Ectodermal cell (in vitro differentiated cells): ENCODE measurements around the gene CRYBA1.

Experiments used
- H3K27ac ChIP-seq: 2 replicates; pipeline ENCODE4 v1.7.0; 2013; ENCODE audit warnings: mild to moderate bottlenecking, low read depth, low read length; ENCODE audit not compliant: insufficient read depth, poor library complexity, severe bottlenecking
- H3K27me3 ChIP-seq: 2 replicates; pipeline ENCODE4 v1.7.0; 2013; ENCODE audit warnings: mild to moderate bottlenecking, low read length; ENCODE audit not compliant: insufficient read depth, control insufficient read depth, poor library complexity, severe bottlenecking
- H3K36me3 ChIP-seq: one replicate; pipeline ENCODE4 v1.7.0; 2013; ENCODE audit warnings: low read length; ENCODE audit not compliant: control insufficient read depth, insufficient read depth
- H3K4me1 ChIP-seq: one replicate; pipeline ENCODE4 v1.7.0; 2013; ENCODE audit warnings: low read length; ENCODE audit not compliant: control insufficient read depth, insufficient read depth
- H3K4me3 ChIP-seq: 2 replicates; pipeline ENCODE4 v1.7.0; 2013; ENCODE audit warnings: low read depth, low read length, control low read depth; ENCODE audit not compliant: insufficient read depth
- H3K9me3 ChIP-seq: 2 replicates; pipeline ENCODE4 v1.7.0; 2013; ENCODE audit warnings: mild to moderate bottlenecking, low read length, moderate library complexity; ENCODE audit not compliant: control insufficient read depth
- whole genome bisulfite sequencing, 2 experiments: methylation state at CpG; one replicate each; pipeline ENCODE4 v1.1.7; 2013; ENCODE audit warnings: missing lambda C conversion rate in 2 of 2; 5-methylcytosine and 5-hydroxymethylcytosine counted together

The CRYBA1 gene

DNA sequence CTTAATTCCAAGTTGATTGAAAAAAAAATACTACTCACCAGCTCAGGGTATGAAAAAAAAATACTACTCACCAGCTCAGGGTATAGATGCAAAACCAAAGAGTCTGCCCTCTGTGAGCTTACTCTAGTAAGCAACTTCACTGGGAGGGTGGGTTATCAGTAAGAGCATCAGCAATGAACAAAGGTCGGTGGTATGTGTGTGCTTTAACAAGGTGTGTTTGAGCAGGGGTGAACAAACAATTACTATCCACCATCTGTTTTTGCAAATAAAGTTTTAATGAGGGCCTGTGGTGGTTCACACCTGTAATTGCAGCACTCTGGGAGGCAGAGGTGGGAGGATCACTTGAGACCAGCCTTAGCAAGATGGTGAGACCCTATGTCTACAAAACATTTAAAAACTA, 27.3 kb downstream of the CRYBA1 start:
- no peak overlapping the region for H3K27ac ChIP-seq
- no peaks in the 10 kb centered on the region for H3K27me3 ChIP-seq
- no peaks in the 10 kb centered on the region for H3K9me3 ChIP-seq
- peaks cover 27% of the 10 kb centered on the region for H3K36me3 ChIP-seq
- H3K4me1 ChIP-seq = no peaks in the 10 kb centered on the region
- WGBS, 2 experiments = 73% methylated on average over 1 of the region's 1 CpG; no CpG with 5 or more reads in 1 of the 2 experiments
- H3K4me3 ChIP-seq = no peak overlapping the region

DNA sequence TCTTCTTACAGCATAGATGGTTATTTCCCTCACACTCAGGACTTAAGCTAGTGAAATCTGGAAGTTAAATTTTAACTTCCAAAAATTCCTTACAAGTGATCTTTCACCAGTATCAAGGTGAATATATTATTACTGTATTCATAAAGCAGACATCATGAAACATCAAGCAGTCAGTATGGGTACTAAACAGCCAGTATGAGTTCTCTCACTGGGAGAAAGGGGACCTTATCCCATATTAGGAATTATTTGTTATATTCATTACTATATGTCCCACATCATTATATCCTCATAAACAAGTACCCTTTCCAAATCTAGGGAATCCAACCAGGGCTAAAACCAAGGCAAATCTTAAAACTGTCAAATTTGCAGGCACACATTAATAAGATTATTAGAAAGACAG, 32.0 kb downstream of the CRYBA1 start:
- Histone ChIP-seq H3K27ac (no peak overlapping the region), H3K4me3 (no peak overlapping the region), H3K9me3 (no peaks in the 10 kb centered on the region), H3K27me3 (no peaks in the 10 kb centered on the region), H3K4me1 (no peaks in the 10 kb centered on the region), H3K36me3 (peaks cover 40% of the 10 kb centered on the region)

DNA sequence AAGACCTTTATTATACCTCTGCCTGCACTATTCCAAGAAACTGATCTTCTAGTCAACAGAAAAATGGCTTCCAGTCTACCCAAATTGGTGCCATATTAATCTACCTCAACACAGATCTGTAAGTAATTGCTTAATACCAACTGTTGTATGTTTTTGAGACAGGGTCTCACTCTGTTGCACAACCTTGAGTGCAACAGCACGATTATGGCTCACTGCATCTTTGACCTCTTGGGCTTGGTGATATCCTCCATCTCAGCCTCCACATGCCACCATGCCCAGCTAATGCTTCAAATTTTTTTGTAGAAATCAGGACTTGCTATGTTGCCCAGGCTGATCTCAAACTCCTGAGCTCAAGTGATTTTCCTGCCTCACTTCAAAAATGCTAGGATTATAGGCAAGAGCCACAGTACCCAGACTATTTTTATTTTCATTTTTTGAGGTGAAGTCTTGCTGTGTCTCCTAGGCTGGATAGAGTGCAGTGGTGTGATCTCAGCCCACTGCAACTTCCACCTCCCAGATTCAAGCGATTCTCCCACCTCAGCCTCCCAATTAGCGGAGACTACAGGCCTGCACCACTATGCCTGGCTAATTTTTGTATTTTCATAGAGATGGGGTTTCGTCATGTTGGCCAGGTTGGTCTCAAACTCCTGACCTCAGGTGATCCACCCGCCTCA, 32.9 kb downstream of the CRYBA1 start:
- Histone ChIP-seq H3K27ac (no peak overlapping the region), H3K27me3 (no peaks in the 10 kb centered on the region), H3K4me1 (no peaks in the 10 kb centered on the region), H3K9me3 (no peaks in the 10 kb centered on the region), H3K36me3 (peaks cover 37% of the 10 kb centered on the region), H3K4me3 (no peak overlapping the region)
- WGBS, 2 experiments = 96% methylated on average over 5 of the region's 5 CpGs

DNA sequence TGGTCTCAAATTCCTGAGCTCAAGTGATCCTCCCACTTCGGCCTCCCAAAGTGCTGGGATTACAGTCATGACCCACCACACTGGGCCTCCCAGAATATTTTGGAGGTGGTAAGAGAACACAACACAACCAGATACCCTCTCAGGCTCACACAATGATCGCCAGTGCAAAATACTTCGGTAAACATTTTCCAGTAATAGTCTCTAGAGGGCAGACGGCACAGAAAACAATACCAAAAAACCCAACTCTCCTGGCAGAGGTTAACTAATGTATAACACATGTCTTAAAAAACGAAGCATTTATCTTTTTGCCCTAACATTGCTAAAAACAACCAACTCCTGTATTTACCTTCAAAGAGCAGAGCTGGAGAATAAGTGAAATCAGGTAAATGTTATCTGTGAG, 36.8 kb downstream of the CRYBA1 start:
- H3K27ac ChIP-seq = no peak overlapping the region
- WGBS, 2 experiments = 88 to 94% methylated on average over 5 of the region's 5 CpGs
- no peak overlapping the region for H3K4me3 ChIP-seq
- no peaks in the 10 kb centered on the region for H3K27me3 ChIP-seq
- no peaks in the 10 kb centered on the region for H3K4me1 ChIP-seq
- H3K36me3 ChIP-seq = peaks cover 61% of the 10 kb centered on the region
- no peaks in the 10 kb centered on the region for H3K9me3 ChIP-seq

DNA sequence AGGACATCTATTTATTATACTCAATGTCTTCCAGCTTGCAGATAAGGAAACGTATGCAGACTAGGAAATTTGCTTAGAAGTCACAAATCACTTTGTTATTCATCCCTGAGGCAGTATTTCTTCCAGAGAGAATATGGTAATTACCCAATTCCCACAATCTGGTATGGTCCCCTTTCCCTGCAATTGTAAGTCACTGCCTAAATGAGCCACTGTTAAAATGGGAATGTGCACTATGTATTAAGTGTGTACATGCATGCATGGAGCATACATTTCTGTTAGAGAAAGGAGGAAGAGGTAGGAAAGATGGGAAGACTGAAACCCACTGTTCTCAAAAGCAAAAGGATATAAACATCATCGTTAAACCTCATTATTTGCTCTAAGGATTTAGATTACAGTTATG, 37.3 kb downstream of the CRYBA1 start:
- peaks cover 59% of the 10 kb centered on the region for H3K36me3 ChIP-seq
- WGBS, 2 experiments = 91 to 93% methylated on average over 2 of the region's 2 CpGs
- H3K4me3 ChIP-seq = no peak overlapping the region
- H3K9me3 ChIP-seq = no peaks in the 10 kb centered on the region
- no peaks in the 10 kb centered on the region for H3K27me3 ChIP-seq
- H3K27ac ChIP-seq = no peak overlapping the region
- H3K4me1 ChIP-seq = no peaks in the 10 kb centered on the region

DNA sequence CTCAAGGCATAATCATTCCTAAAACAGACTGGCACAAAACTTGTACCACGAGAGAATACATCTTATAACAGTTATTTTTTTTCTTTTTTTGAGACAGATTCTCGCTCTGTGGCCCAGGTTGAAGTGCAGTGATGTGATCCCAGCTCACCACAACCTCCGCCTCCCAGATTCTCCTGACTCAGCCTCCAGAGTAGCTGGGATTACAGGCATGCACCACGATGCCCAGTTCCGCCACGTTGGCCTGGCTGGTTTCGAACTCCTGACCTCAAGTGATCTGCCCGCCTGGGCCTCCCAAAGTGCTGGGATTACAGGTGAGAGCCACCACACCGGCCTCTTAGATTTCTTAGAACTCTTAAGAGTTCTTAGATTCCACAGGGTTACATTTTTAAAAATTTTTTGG, 43.2 kb downstream of the CRYBA1 start:
- H3K27ac ChIP-seq = no peak overlapping the region
- no peak overlapping the region for H3K4me3 ChIP-seq
- H3K27me3 ChIP-seq = no peaks in the 10 kb centered on the region
- 95% methylated on average over 9 of the region's 9 CpGs for whole genome bisulfite sequencing, 2 experiments
- peaks cover 10% of the 10 kb centered on the region for H3K4me1 ChIP-seq
- peaks cover 25% of the 10 kb centered on the region for H3K36me3 ChIP-seq
- no peaks in the 10 kb centered on the region for H3K9me3 ChIP-seq

DNA sequence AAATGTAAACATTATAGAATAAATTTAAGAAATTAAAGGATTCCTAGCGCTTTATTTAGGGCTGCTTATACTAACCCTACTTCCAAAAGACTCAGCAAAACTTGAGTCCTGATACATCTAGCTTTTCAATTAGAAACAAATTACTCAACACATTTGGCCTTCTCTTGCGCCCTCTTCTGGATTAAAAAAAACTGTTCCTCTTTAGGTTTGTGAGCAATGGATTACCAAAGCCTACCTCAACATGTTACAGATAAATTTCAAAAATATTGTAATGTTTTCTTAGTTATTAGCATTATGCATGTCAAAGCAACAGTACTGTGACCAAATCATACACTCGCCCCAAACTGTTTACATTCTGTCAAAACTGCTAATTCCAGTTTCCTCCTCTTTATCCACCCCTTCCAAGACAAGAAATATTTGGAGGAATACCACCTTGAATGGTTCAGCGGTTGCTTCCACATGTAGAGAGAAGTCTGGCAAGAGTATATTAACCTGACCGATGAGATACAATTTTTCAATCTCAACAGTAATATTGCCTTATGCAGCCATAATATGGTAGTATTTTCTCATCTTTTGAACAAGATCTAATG, 44.6 kb downstream of the CRYBA1 start:
- WGBS, 2 experiments = 10 to 20% methylated on average over 5 of the region's 5 CpGs
- Histone ChIP-seq H3K27ac (no peak overlapping the region), H3K36me3 (peaks cover 17% of the 10 kb centered on the region), H3K4me1 (peaks cover 10% of the 10 kb centered on the region), H3K9me3 (no peaks in the 10 kb centered on the region), H3K27me3 (no peaks in the 10 kb centered on the region), H3K4me3 (peak overlapping the region; percentile 93)

DNA sequence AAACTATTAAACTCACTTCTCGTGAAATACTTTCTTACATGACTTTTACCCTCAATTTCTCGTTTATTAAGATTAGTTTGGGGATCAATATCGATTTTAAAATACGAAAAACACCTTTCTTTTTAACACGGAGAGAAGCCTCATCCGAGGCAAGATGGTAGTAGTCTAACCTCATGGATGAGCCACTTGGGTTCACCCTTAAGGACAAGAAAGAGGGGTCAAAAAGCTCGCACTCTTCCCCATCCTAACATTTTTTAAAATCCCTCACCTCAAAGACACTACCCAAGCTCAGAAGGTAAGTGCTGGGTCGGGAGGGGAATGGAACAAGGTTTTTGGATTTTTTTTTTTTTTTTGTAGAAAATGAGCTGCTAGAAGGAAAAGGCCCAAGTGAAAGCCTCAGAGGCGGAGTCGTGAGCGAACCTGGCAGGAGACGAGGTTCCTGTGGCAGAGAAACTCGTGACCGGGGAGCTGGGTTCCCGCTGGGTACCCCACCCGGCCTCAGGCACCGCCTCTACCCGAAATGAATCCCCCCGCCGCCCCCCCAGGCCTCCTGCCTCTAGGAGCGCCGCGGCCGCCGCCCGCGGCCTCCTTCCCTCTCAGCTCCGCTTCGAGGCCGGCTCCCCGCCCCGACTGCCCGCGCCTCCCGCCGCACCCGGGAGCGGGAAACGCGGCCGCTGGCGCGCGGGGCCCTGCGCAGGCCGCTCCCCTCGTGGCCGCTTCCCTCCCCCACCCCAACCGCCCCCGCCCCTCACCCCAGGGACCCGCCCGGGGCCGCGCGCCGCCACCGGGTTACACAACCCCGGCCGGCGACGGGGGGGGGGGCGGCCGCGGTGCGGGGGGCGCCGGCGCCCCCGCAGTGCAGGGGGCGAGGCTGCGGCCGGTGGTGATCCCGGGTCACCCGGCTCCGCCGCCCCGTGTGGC, 45.7 kb downstream of the CRYBA1 start:
- Histone ChIP-seq H3K9me3 (no peaks in the 10 kb centered on the region), H3K36me3 (peaks cover 7% of the 10 kb centered on the region), H3K27me3 (no peaks in the 10 kb centered on the region), H3K27ac (peak overlapping the region; percentile 97), H3K4me1 (peaks cover 10% of the 10 kb centered on the region), H3K4me3 (peak overlapping the region; percentile 93)
- 0 to 1% methylated on average over 67 to 69 of the region's 77 CpGs for WGBS, 2 experiments

DNA sequence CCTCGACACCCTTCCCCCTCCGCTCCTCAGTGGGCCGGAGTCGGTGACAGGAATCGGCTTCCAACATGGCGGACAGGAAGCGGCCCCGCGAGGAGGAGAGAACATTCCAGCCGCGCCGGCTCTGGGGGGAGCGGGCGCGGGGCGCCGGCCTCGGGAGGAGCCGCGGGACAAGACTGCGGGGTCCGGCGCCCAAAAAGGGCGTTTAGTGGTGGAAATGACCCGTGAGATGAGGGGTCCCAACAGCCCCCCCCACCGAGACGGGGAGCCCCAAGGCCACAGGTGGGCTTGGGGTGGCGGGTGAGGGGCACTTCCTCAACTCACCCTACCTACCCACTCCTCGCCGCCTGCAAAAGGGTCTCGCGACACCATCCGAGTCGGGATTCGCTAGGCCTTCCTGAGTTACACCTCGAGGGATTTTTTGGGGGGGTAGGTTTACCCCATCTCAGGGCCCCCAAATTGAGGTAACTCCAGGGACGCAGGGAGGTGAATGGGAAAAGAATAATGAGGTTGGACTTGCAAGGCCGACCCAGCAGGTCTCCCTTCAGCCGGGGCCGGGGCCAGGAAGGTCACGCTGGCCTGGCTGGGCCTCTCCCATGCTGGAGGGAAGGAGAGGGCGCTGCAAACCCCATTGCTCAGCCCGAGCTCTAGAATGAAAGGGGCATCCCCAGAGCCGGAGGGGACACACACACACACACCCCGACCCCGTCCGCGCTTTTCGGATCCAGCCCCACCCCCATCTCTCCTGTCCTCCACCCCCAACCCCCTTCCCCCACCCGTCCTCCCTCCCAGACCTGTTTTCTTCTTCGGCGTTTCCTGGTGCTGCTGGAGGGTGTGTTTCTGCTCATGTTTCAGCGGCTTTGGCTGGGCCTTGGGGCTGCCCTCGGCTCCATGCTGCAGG, 46.6 kb downstream of the CRYBA1 start:
- Histone ChIP-seq H3K4me3 (peak overlapping the region; percentile 93), H3K27me3 (no peaks in the 10 kb centered on the region), H3K4me1 (peaks cover 10% of the 10 kb centered on the region), H3K36me3 (peaks cover 2% of the 10 kb centered on the region), H3K9me3 (no peaks in the 10 kb centered on the region), H3K27ac (peak overlapping the region; percentile 97)
- WGBS, 2 experiments = 0% methylated on average over 52 to 54 of the region's 54 CpGs
